Measurements from ENCODE around the gene GOLGA6C.
"Not testable (repeated sequence)": the region's sequence is repeated elsewhere in the genome, so short reads cannot be mapped to it uniquely, and the experiment has no call there.

DNA sequence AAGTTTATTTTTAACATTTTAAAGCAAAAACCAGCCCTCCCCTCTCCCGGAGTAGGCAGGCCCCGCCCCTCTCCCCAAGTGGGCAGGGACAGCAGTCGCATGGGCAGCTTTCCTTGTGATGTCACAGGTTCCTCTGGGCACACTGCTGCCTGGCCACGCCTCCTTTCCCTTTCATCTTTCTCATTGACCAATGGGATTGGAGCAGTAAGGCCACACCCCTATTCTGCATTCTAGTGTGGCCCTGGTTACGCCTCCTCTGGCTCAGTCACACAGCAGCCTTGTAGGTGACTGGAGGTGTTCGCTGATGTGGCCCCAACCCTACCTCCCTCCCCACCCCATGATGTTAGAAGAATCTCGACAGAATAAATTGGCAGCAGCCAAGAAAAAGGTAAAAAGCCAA, 24.4 kb downstream of the GOLGA6C start, which contains the start of gene GOLGA6D:
- TF ChIP-seq, protein P1, sequence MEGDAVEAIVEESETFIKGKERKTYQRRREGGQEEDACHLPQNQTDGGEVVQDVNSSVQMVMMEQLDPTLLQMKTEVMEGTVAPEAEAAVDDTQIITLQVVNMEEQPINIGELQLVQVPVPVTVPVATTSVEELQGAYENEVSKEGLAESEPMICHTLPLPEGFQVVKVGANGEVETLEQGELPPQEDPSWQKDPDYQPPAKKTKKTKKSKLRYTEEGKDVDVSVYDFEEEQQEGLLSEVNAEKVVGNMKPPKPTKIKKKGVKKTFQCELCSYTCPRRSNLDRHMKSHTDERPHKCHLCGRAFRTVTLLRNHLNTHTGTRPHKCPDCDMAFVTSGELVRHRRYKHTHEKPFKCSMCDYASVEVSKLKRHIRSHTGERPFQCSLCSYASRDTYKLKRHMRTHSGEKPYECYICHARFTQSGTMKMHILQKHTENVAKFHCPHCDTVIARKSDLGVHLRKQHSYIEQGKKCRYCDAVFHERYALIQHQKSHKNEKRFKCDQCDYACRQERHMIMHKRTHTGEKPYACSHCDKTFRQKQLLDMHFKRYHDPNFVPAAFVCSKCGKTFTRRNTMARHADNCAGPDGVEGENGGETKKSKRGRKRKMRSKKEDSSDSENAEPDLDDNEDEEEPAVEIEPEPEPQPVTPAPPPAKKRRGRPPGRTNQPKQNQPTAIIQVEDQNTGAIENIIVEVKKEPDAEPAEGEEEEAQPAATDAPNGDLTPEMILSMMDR (IDR thresholded peaks at IDR 0.05; ENCODE audit: low read length) = not testable (repeated sequence)
- not testable (repeated sequence) for TF ChIP-seq EZH2phosphoT487 (IDR thresholded peaks at IDR 0.05; ENCODE audit: low read length); EZH2 (optimal IDR thresholded peaks at IDR 0.05; ENCODE audit: low read depth, low read length)

All from MM.1S (cell line).